HepG2 (cell line): Measurements from ENCODE around the gene EIF3L. TPM values are rescaled to one million over a fixed set of nuclear protein-coding genes. Genes with fewer than 3 reads are reported as not detected.

Experiments used
- ATRX ChIP-seq: sonication (generic); formaldehyde crosslinking; IDR thresholded peaks from 2 replicates; pipeline ENCODE4 v1.4.0; 2020; ENCODE audit warnings: missing genetic modification reagents, borderline replicate concordance
- BRCA1 ChIP-seq: sonication (generic); formaldehyde crosslinking; IDR thresholded peaks from 2 replicates; pipeline ENCODE4 v1.4.0; 2020; ENCODE audit warnings: missing genetic modification reagents
- GTF3A ChIP-seq: sonication (generic); formaldehyde crosslinking; conservative IDR thresholded peaks from 2 replicates; pipeline ENCODE4 v1.4.0; 2020; ENCODE audit warnings: mild to moderate bottlenecking, missing genetic modification reagents
- HMGXB4 ChIP-seq, 2 experiments: sonication (generic) in 1 of 2; formaldehyde crosslinking in 1 of 2; IDR thresholded peaks; 2 replicates each; pipeline versions ENCODE4 v1.4.0 to v1.6.1; 2018 to 2020; ENCODE audit warnings: missing genetic modification reagents in 2 of 2, borderline replicate concordance in 1 of 2, low read depth in 1 of 2, mild to moderate bottlenecking in 1 of 2, missing biosample characterization in 1 of 2
- IRF1 ChIP-seq: sonication (generic); formaldehyde crosslinking; IDR thresholded peaks from 2 replicates; pipeline ENCODE4 v1.4.0; 2020; ENCODE audit warnings: low read depth, mild to moderate bottlenecking, missing genetic modification reagents
- MAZ ChIP-seq, 2 experiments: sonication (generic) in 1 of 2; formaldehyde crosslinking in 1 of 2; IDR thresholded peaks; 2 replicates each; pipeline versions ENCODE4 v1.5.0 to v1.6.1; 2012 to 2020; ENCODE audit warnings: low read depth in 2 of 2, mild to moderate bottlenecking in 2 of 2, borderline replicate concordance in 1 of 2, improper control_type of control experiment in 1 of 2, low read length in 1 of 2, missing genetic modification reagents in 1 of 2, moderate library complexity in 1 of 2
- MED1 ChIP-seq: sonication (generic); formaldehyde crosslinking; IDR thresholded peaks from 2 replicates; pipeline ENCODE4 v1.4.0; 2020; ENCODE audit warnings: missing genetic modification reagents
- MEF2D ChIP-seq: sonication (generic); formaldehyde crosslinking; IDR thresholded peaks from 2 replicates; pipeline ENCODE4 v1.5.1; 2020; ENCODE audit warnings: mild to moderate bottlenecking, missing genetic modification reagents
- MXD4 ChIP-seq: IDR thresholded peaks from 2 replicates; pipeline ENCODE4 v1.6.1; 2016; ENCODE audit warnings: mild to moderate bottlenecking, missing biosample characterization, missing genetic modification reagents
- PHB2 ChIP-seq: fragments of 450-650 bp; IDR thresholded peaks from 2 replicates; pipeline ENCODE4 v1.6.1; 2018; ENCODE audit not compliant: partially characterized antibody
- RARA ChIP-seq: IDR thresholded peaks from 2 replicates; pipeline ENCODE4 v1.6.1; 2016; ENCODE audit warnings: missing genetic modification reagents, missing compliant biosample characterization
- XBP1 ChIP-seq: sonication (generic); formaldehyde crosslinking; IDR thresholded peaks from 2 replicates; pipeline ENCODE4 v1.5.0; 2020; ENCODE audit warnings: missing genetic modification reagents
- ZBTB21 ChIP-seq: sonication (generic); formaldehyde crosslinking; IDR thresholded peaks from 2 replicates; pipeline ENCODE4 v1.4.0; 2020; ENCODE audit warnings: missing genetic modification reagents
- ZKSCAN5 ChIP-seq: sonication (generic); formaldehyde crosslinking; IDR thresholded peaks from 2 replicates; pipeline ENCODE4 v1.5.1; 2020; ENCODE audit warnings: mild to moderate bottlenecking, missing genetic modification reagents
- ZMAT5 ChIP-seq: sonication (generic); formaldehyde crosslinking; IDR thresholded peaks from 2 replicates; pipeline ENCODE4 v1.5.0; 2020; ENCODE audit warnings: mild to moderate bottlenecking, low read depth, missing genetic modification reagents, borderline replicate concordance
- ZNF101 ChIP-seq: sonication (generic); formaldehyde crosslinking; IDR thresholded peaks from 2 replicates; pipeline ENCODE4 v1.4.0; 2020; ENCODE audit warnings: mild to moderate bottlenecking, low read depth, missing genetic modification reagents, borderline replicate concordance
- ZNF121 ChIP-seq: sonication (generic); formaldehyde crosslinking; IDR thresholded peaks from 2 replicates; pipeline ENCODE4 v1.5.0; 2020; ENCODE audit warnings: mild to moderate bottlenecking, missing genetic modification reagents
- ZNF563 ChIP-seq: sonication (generic); formaldehyde crosslinking; IDR thresholded peaks from 2 replicates; pipeline ENCODE4 v1.8.0; 2022; ENCODE audit warnings: mild to moderate bottlenecking, moderate library complexity, missing genetic modification reagents
- ZNF597 ChIP-seq: sonication (generic); formaldehyde crosslinking; IDR thresholded peaks from 2 replicates; pipeline ENCODE4 v1.5.0; 2020; ENCODE audit warnings: missing genetic modification reagents
- ZNF598 ChIP-seq: sonication (generic); formaldehyde crosslinking; IDR thresholded peaks from 2 replicates; pipeline ENCODE4 v1.5.1; 2020; ENCODE audit warnings: mild to moderate bottlenecking, missing genetic modification reagents, borderline replicate concordance
- ZNF737 ChIP-seq: sonication (generic); formaldehyde crosslinking; IDR thresholded peaks from 2 replicates; pipeline ENCODE4 v1.5.0; 2020; ENCODE audit warnings: missing genetic modification reagents, mild to moderate bottlenecking, borderline replicate concordance
- ZNF777 ChIP-seq: sonication (generic); formaldehyde crosslinking; IDR thresholded peaks from 2 replicates; pipeline ENCODE4 v1.4.0; 2020; ENCODE audit warnings: missing genetic modification reagents
- ZNF790 ChIP-seq: sonication (generic); formaldehyde crosslinking; IDR thresholded peaks from 2 replicates; pipeline ENCODE4 v1.8.0; 2022; ENCODE audit warnings: missing genetic modification reagents, mild to moderate bottlenecking, borderline replicate concordance
- ZNF792 ChIP-seq: IDR thresholded peaks from 2 replicates; pipeline ENCODE4 v1.6.1; 2016
- polyA plus RNA-seq, 8 experiments: library from polyadenylated mRNA; depleted of rRNA in 3 of 8; stranded (reverse) in 7 of 8; unstranded in 1 of 8; fragments of >200 nt; fragmentation: Illumina TruSeq in 4 of 8; extraction: Trizol in 4 of 8; gene quantifications; 2 replicates each; pipeline versions ENCODE4 v1.2.1 to v1.2.3, GENCODE V29; 2011 to 2016; ENCODE audit warnings: low read depth in 4 of 8, missing spikeins in 1 of 8, mixed read lengths in 1 of 8; ENCODE audit not compliant: insufficient read depth in 1 of 8
- total RNA-seq, 5 experiments: library from RNA; depleted of rRNA; stranded (reverse); fragments of >200 nt; fragmentation: Illumina TruSeq; extraction: Trizol; gene quantifications; 2 replicates each; pipeline ENCODE4 v1.2.3, GENCODE V29; 2016; ENCODE audit warnings: low read depth in 1 of 5

Gene EIF3L
- total and polyA plus RNA-seq, 2 of the 13 experiments (the other 11 are each of a cell fraction or from before 2014, with no cell fraction given), result 514 to 793 TPM

- TF ChIP-seq MXD4 (CRISPR knock-in tag) (peak; percentile 7; the same call in 1 of the 2 replicates), XBP1 (CRISPR knock-in tag) (no peak), MED1 (CRISPR knock-in tag) (no peak), RARA (CRISPR knock-in tag) (no peak), ATRX (CRISPR knock-in tag) (no peak), MEF2D (CRISPR knock-in tag) (0 out of 2 replicates have a peak, but pooled peaks have one; percentile 12), ZNF597 (CRISPR knock-in tag) (no peak), ZNF737 (CRISPR knock-in tag) (no peak), BRCA1 (CRISPR knock-in tag) (no peak), ZBTB21 (CRISPR knock-in tag) (no peak), ZKSCAN5 (CRISPR knock-in tag) (no peak), ZNF777 (CRISPR knock-in tag) (peak; percentile 92), GTF3A (CRISPR knock-in tag) (no peak), PHB2 (no peak), ZNF563 (CRISPR knock-in tag) (peak; percentile 30; the same call in 1 of the 2 replicates), ZNF790 (CRISPR knock-in tag) (no peak), ZNF598 (CRISPR knock-in tag) (0 out of 2 replicates have a peak, but pooled peaks have one; percentile 49), IRF1 (CRISPR knock-in tag) (no peak), ZNF121 (CRISPR knock-in tag) (no peak), HMGXB4 (CRISPR knock-in tag; IDR thresholded peaks at IDR 0.05; ENCODE audit: borderline replicate concordance in 1 of 2, low read depth in 1 of 2) (no peak), MAZ (IDR thresholded peaks at IDR 0.05; ENCODE audit: borderline replicate concordance, low read depth, low read length) (no peak), MAZ (CRISPR knock-in tag; IDR thresholded peaks at IDR 0.05; ENCODE audit: low read depth) (peak; percentile 47; the same call in 1 of the 2 replicates), ZMAT5 (CRISPR knock-in tag) (no peak), ZNF101 (no peak), ZNF792 (no peak)
These were observed 56.5 kb downstream of the EIF3L start, which contains the start of gene MICALL1 (continued) for GRCh38 chr22:37905534-37906363.
